Measurements from ENCODE around the gene MAGEB16. TPM values are rescaled to one million over a fixed set of nuclear protein-coding genes. Genes with fewer than 3 reads are reported as not detected.

MAGEB16 gene
- total RNA-seq, 2 experiments from 2014 or later = not detected

- ChIA-PET CTCF (no interaction called here), POLR2A (no interaction called here)
- ATAC-seq (ENCODE audit: poor library complexity) (no peak), DNase-seq (no peak)
- Histone ChIP-seq H3K4me3 (ENCODE audit: low read length) (no peak overlapping the region), H3K27me3 (ENCODE audit: control insufficient read depth in 1 of 2, insufficient read depth in 2 of 2, low read length in 2 of 2) (no peaks in the 10 kb centered on the region), H3K36me3 (ENCODE audit: insufficient read depth, low read length) (no peaks in the 10 kb centered on the region), H3K9me3 (ENCODE audit: control insufficient read depth in 1 of 2, insufficient read depth in 1 of 2, low read length in 2 of 2) (no peaks in the 10 kb centered on the region), H3K4me1 (ENCODE audit: insufficient read depth, low read length) (no peaks in the 10 kb centered on the region), H3K27ac (ENCODE audit: low read depth in 1 of 2, low read length in 2 of 2) (no peak overlapping the region)
- intact Hi-C loops (cut with DNase I, micrococcal nuclease) = no loop called here
- Mint-ChIP-seq H3K36me3 (ENCODE audit: low read depth) (no peaks in the 10 kb centered on the region), H3K27me3 (no peaks in the 10 kb centered on the region), H3K4me1 (ENCODE audit: low read depth) (no peaks in the 10 kb centered on the region), H3K27ac (no peak overlapping the region), H3K9me3 (no peaks in the 10 kb centered on the region), H3K4me3 (no peak overlapping the region)
- TF ChIP-seq, protein P1, sequence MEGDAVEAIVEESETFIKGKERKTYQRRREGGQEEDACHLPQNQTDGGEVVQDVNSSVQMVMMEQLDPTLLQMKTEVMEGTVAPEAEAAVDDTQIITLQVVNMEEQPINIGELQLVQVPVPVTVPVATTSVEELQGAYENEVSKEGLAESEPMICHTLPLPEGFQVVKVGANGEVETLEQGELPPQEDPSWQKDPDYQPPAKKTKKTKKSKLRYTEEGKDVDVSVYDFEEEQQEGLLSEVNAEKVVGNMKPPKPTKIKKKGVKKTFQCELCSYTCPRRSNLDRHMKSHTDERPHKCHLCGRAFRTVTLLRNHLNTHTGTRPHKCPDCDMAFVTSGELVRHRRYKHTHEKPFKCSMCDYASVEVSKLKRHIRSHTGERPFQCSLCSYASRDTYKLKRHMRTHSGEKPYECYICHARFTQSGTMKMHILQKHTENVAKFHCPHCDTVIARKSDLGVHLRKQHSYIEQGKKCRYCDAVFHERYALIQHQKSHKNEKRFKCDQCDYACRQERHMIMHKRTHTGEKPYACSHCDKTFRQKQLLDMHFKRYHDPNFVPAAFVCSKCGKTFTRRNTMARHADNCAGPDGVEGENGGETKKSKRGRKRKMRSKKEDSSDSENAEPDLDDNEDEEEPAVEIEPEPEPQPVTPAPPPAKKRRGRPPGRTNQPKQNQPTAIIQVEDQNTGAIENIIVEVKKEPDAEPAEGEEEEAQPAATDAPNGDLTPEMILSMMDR (IDR thresholded peaks at IDR 0.05) = no peak
Observed at GRCh38 chrX:35809781-35810180, 11.6 kb downstream of the MAGEB16 start.

DNA sequence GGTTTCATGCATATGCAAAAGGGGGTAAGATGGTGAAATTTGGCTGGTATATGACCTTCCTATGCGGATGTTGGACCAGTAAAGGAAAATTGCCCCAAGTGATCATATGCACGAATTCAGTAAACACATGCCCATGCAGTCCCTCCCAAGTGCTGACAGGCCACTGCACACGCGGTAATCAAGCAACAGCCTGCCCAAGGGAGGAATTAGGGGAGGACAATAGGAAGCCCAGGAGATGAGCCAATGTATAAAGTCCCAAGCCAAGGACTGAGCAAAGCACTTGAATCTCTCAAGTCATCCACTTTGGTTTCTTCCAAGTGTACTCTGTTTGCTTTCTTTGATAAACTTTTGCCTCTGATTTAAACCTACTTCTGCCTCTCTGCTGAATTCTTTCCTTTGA is 21.1 kb downstream of the MAGEB16 start:
- DNase-seq = no peak
- no peak overlapping the region for H3K4me3 Mint-ChIP-seq
- no peaks in the 10 kb centered on the region for H3K4me1 ChIP-seq (ENCODE audit: insufficient read depth, low read length)
- H3K4me1 Mint-ChIP-seq (ENCODE audit: low read depth) = no peaks in the 10 kb centered on the region
- CTCF ChIA-PET = no interaction called here
- TF ChIP-seq, protein P1 (IDR thresholded peaks at IDR 0.05) = no peak
- no peaks in the 10 kb centered on the region for H3K36me3 ChIP-seq (ENCODE audit: insufficient read depth, low read length)
- ATAC-seq (ENCODE audit: poor library complexity) = no peak
- H3K27me3 ChIP-seq (ENCODE audit: control insufficient read depth in 1 of 2, insufficient read depth in 2 of 2, low read length in 2 of 2) = no peaks in the 10 kb centered on the region
- intact Hi-C loops (cut with DNase I, micrococcal nuclease) = no loop called here
- H3K27me3 Mint-ChIP-seq = no peaks in the 10 kb centered on the region
- H3K9me3 ChIP-seq (ENCODE audit: control insufficient read depth in 1 of 2, insufficient read depth in 1 of 2, low read length in 2 of 2) = no peaks in the 10 kb centered on the region
- H3K27ac Mint-ChIP-seq = no peak overlapping the region
- no peak overlapping the region for H3K4me3 ChIP-seq (ENCODE audit: low read length)
- no peaks in the 10 kb centered on the region for H3K9me3 Mint-ChIP-seq
- H3K36me3 Mint-ChIP-seq (ENCODE audit: low read depth) = no peaks in the 10 kb centered on the region
- no peak overlapping the region for H3K27ac ChIP-seq (ENCODE audit: low read depth in 1 of 2, low read length in 2 of 2)
- POLR2A ChIA-PET = no interaction called here

- H3K9me3 ChIP-seq (ENCODE audit: control insufficient read depth in 1 of 2, insufficient read depth in 1 of 2, low read length in 2 of 2) = no peaks in the 10 kb centered on the region
- H3K27me3 ChIP-seq (ENCODE audit: control insufficient read depth in 1 of 2, insufficient read depth in 2 of 2, low read length in 2 of 2) = no peaks in the 10 kb centered on the region
- intact Hi-C loops (cut with DNase I, micrococcal nuclease) = no loop called here
- H3K4me3 ChIP-seq (ENCODE audit: low read length) = no peak overlapping the region
- H3K4me1 ChIP-seq (ENCODE audit: insufficient read depth, low read length) = no peaks in the 10 kb centered on the region
- no peaks in the 10 kb centered on the region for H3K27me3 Mint-ChIP-seq
- DNase-seq (no peak), ATAC-seq (ENCODE audit: poor library complexity) (no peak)
- TF ChIP-seq, protein P1 (IDR thresholded peaks at IDR 0.05) = no peak
- H3K4me1 Mint-ChIP-seq (ENCODE audit: low read depth) = no peaks in the 10 kb centered on the region
- no peak overlapping the region for H3K27ac Mint-ChIP-seq
- no peaks in the 10 kb centered on the region for H3K36me3 ChIP-seq (ENCODE audit: insufficient read depth, low read length)
- CTCF ChIA-PET = no interaction called here
- no peak overlapping the region for H3K4me3 Mint-ChIP-seq
- no peaks in the 10 kb centered on the region for H3K9me3 Mint-ChIP-seq
- no peak overlapping the region for H3K27ac ChIP-seq (ENCODE audit: low read depth in 1 of 2, low read length in 2 of 2)
- H3K36me3 Mint-ChIP-seq (ENCODE audit: low read depth) = no peaks in the 10 kb centered on the region
- POLR2A ChIA-PET = no interaction called here
Observed at GRCh38 chrX:35826503-35826902, 28.4 kb downstream of the MAGEB16 start.

Measured in CD4-positive, alpha-beta T cell (primary cell).